ENCODE results near the gene TMEM178A.

GRCh38 chr2:39640681-39641080 lies 25.0 kb upstream of the TMEM178A start:
- TF ChIP-seq CTCF (IDR thresholded peaks at IDR 0.05; ENCODE audit: insufficient read depth, low read depth, low read length) (no peak), EZH2 (IDR thresholded peaks at IDR 0.05; ENCODE audit: insufficient read depth, low read length) (no peak)
